LHCN-M2 (cell line): ENCODE results near the gene PPP6R1. TPM values are rescaled to one million over a fixed set of nuclear protein-coding genes. Genes with fewer than 3 reads are reported as not detected.
A peak's percentile ranks its signal among the peaks of the same experiment; 100 is the strongest.

Source experiments
- DNase-seq: peaks from one replicate; pipeline ENCODE4 v3.0.0-alpha.2; 2012; ENCODE audit warnings: low read depth
- total RNA-seq: library from RNA; depleted of rRNA; stranded (reverse); fragments of >200 nt; gene quantifications from 2 replicates; pipeline ENCODE4 v1.2.3, GENCODE V29; 2014

Gene PPP6R1
- total RNA-seq, 1 experiment from 2014 or later: 61.4 TPM

DNA sequence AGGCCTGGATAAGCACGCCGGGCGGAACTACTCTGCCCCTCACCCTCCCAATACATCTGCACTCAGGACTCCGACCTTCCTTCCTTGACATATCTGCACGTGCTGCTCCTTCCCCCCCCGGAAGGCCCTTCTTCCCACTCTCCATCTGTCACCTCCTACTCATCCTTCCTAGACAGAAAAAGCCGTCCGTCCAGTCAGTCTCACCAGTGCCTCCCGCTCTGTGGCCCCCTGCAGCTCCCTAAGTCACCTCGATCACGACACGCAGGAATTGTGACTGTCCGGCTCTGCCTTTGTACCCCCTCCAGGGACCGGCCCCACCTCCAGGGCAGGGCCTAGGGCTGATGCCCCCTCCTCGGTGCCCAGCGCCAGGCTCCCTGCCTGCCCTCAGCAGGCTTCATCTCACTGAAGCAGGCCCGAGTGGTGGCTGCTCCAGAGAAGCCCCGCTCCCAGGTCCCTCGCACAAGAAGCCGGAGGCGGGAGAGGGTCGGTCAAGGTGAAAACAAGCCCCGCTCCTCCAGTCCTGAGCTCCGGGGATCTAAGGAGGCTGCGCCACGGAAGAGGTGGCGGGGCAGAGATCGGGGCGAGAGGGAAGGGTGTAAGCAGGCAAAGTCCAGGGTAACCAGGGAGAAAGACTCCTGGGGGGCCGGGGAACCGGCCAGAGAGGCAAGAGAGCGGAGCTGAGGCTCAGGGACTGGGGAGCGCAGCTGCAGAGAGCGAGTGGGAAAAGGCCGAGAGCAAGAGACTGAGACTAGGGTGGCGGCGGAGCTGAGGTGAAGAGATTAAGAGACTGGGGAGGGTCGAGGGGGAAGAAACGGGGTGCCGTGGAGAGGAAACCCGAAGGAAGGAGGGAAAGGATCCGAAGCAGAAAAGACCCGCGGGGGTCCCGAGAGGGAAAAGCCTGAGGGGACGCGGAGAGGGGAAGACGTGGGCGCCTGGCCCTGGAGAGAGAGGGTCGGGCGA lies 1.1 kb downstream of the PPP6R1 start:
- peak; percentile 26 for DNase-seq

DNA sequence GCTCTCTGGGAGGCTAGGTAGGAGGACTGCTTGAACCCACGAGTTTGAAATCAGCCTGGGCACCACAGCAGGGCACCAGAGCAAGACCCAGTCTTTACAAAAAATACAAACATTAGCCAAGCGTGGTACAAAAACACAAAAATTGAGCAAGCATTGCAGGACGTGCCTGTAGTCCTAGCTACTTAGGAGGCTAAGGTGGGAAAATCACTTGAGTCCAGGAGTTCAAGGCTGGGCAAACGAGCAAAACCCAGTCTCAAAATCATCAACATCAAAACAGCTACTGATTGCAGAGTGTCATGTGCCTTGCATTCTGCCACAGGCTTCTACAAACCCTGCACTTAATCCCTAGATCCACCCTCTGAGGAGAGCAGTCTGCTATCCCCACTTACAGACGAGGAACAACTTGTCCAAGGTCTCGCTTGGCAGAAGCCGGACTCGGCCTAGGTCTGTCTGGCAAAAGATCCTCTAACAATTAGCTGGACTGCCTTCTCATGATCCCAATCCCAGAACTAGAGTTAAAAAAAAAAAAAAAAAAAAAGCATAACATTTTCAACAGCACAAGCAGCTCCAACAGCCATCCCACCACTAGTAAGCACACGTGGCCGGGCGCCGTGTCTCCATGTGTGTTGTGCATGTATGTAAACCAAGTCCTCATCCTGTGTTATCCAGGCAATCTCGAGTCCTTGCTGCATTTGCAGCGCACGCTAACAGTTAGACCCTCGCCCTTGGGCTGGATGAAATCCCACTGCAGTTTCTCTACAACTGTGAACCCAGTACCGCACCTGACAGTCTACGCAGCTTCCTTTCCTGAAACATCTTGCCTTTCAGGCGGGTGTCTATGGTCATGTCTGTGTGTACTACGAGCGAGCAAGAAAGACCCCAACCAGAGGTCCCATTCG lies 2.0 kb downstream of the PPP6R1 start:
- DNase-seq: no peak

DNA sequence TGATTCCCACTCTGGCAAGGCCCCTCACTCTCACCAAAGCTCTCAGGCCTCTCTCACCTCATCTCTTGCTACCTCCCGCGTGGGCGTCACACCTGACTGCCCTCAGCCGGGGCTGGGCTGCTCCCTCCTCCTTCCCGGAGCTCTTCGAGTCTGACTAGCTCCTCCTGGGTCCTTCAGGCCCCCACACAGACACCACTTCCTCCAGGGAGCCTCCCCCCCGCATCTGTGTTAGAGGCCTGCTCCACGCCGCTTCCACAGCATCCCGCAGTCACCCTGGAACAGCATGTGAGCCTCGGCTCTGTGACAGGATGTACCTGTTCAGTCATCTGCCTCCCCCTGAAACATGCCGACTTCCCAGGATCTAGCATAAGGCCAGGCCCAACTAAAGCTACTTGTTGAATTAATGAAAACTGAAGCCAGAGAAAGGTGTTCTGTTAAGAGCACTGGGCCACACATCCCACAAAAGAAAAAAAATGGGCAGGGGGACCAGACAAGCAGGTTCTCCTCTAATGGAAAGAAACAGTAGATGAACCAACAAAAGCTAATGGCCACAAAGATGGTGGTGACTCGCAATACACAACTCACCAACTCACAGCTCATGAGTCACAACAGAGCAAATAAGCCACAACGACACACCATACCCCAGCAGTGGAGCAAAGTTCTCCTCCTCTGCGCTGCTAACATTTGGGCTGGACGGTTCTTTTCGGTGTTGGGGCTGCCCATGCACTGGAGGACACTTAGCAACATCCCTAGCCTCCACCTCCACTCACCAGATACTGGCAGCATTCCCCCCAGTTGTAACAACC lies 3.0 kb downstream of the PPP6R1 start:
- peak; percentile 50 for DNase-seq

DNA sequence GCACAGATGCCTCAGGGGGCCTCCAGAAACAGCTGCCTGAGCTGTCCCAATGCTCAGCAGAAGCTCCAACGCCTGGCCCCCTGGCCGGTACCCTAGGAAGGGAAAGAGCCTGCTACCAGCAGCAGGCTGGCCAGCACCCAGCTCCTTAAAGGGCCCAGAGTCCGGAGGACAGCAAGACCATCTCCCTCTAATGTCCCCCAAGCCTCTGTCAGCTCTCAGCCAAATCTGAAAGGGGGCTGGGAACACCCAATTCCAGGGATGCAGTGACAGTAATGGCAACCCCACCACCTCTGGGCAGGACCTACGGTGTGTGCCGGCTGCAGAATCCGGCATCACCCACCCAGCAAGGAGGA lies 4.2 kb downstream of the PPP6R1 start:
- DNase-seq: no peak

DNA sequence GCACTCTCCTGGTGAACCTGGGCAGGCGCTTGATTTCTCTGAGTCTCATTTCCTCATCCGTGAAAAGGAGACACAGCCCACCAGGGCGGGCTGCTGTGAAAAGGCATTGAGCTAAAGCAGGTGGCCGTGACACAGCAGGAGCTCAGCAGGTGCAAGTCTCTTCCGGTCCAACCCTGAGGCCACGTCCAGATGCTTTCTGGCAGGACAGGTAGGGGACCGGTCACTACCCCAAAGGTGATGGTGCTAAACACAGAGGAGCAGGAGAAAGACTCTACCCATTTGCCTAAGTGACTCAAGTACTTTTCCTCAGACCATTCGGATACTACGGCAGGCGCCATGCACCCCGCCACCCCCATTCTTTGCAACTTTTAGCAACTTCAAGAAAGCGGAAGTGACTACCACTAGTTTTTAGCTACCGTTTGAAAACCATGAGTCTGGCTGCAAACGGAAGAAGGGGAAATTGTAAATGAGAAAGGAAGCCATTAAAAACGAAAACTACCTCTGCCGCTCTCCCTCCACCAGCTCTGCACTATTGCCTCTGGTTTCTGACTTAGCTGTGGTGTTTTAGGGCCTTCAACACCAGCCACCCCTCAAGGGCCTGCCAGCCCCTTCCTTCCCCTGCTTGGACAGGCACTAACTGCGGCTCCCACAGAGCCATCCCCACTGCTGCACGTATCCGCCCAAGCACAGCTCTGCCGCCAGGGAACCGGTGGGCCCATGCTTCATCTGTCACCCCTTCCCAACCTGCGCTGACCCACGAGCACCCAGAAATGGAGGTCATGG lies 4.8 kb downstream of the PPP6R1 start:
- no peak for DNase-seq

DNA sequence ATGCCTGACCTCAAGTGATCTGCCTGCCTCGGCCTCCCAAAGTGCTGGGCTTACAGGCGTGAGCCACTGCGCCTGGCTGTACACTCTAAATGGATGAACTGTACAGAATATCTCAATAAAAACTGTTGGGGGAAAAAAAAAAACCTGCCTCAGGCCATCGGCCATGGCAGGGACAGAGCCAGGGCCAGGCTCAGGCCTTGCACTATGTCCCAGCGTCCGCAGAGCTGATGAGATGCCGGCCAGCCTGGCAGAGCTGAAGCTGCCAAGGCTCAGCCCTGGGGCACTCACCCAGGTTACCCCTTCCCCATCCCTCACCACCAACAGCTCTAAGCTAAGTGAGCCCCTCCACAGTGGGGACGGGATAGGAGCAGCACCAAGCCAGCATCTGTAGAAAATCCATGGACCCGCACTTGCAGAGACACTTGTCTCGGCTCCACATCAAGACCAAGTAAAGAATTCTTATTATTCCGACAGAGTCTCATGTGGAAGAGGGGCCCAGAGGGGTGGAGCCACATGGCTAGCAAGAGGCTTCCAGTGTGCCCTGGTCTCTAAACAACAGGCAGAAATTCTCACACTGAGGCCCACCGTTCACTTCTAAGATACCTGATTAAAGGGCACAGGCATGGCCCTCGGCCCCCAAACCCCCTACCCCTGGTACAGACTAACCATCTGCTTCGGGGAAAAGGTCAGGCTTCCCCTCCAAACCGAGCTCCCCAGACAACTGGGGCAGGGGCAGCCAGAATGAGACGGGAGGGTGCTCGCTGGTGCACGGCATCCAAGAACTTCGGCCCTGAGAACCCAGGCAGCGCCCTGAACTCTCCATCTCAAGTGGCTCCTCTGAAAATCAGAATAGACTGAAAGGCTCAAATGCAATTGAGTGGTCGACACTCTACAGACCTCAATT lies 5.8 kb downstream of the PPP6R1 start:
- no peak for DNase-seq

DNA sequence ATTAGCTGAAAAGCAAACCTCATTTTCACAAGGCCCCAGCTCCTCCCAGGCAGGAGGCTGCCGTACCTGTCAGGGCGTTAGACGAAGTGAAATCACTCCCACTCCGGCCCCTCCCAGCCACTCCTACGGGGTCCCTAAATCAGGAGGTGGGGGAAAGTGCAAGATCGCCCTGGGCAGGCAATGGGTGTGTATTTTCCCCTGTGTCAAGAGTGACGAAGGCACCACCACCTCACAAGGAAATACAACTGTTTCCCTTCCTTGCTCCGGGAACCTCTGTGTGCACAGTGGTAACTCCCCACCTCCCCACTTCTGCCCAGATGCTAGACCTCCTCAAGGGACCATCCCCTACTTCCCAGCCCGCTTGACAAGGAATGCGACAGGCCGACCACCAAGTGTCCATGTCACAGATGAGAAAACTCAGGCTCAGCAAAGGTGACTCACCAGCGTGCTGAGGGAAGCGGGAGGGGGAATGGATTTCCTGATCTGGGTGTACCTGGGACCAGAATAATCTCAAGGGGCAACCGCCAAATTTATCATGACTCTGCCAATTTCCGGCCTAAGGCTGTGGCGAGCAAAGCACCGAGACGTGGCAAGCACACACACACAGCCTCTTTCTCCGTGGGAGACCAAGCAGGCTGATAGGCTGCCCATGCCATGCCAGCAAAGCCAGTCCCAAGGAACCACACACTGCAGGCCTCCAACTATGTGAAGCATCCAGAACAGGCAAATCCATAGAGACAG lies 7.3 kb downstream of the PPP6R1 start:
- no peak for DNase-seq

DNA sequence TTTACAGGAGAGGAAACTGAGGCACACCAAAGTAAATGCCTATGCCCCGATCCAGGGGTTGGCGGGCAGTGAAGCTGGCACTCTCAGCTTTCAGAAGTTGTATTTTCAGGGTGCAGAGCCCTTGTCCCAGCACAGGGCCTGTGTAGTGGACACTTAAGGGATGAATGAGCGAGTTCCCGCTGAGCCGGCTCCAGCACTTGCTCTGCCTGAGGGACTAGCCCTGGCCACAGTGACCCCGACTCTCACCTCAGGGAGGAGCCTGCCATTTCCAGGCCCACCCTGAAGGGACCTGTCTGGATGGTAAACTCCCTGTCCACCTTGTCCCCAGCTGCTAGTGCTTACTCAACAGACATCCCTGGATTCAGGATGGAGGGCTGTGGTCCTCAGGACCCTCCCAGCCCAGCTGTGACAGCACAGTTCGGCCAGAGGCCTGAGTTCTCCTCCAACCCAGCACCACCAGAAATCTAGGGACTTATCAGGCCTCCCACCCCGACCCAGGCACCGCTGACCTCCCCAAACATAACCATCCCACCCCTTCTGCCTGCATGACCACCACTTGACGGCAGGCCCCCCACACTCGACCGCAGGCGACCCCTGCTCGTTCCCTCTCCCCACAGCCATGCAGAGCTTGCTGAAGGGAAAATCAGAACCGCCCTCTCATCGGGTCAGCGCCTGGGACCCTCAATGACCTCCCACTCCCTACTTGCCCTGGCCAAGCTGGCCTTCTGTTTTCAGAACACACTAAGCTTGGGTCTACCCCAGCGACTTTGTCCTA lies 8.4 kb downstream of the PPP6R1 start:
- no peak for DNase-seq

DNA sequence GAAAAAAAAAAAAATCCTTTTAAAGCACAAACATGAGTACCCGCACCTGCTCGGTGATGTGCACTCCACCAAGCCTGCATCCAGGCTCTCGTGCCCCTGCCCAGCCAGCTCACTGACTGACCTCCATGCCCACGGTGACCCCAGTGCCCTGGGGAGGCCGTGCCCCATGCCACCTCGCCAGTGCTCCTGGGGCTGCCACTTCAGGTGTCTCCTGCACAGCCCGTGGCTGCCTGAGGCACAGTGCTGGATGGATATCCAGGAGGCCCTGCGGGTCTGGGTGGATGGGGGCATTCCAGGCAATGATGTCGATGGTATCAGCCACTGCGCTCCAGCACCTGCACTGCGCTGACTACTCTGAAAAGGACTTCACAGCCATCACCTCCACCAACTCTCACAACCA lies 9.0 kb downstream of the PPP6R1 start:
- no peak for DNase-seq

DNA sequence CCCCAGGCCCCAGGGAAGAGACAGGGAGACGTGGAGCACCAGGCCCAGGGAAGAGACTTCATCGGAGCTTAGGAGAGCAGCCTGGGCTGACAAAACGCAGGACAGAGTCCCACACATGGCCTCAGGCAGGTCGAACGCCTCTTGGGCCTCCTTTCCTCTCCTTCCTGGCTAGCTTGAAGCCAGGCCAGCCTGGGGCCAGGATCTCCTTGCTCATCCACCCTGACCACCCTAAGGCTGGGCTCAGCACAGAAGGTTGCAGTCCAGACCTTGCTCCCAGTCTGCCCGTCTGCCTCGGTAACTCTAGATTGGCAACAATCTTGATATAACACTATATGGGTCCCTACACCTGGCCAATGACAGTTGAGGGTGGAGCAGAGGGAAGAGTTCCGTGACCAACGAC lies 10.1 kb downstream of the PPP6R1 start:
- no peak for DNase-seq

DNA sequence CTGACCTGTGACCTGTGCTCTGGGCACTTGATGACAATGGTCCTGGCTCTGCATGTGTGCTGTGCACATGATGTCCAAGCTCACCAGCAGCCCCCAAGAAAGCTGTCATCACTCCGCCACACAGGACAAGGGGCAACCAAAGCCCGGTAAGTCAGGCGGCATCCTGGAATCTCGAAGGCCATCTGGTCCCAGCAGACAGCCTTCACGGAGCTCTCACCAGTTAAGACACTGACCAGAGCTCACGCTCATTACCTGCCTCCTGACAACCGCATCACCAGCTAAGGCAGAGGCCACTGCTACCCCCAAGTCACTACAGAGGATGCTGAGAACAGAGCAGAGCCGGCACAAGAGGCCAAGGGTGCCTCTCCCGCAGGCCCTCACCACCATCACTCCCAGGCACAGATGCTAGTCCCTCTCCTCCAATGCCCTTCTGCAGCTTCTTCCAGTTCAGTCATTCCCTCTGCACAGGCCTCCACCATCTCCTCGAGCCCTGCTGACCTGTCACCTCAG lies 10.6 kb downstream of the PPP6R1 start:
- no peak for DNase-seq

DNA sequence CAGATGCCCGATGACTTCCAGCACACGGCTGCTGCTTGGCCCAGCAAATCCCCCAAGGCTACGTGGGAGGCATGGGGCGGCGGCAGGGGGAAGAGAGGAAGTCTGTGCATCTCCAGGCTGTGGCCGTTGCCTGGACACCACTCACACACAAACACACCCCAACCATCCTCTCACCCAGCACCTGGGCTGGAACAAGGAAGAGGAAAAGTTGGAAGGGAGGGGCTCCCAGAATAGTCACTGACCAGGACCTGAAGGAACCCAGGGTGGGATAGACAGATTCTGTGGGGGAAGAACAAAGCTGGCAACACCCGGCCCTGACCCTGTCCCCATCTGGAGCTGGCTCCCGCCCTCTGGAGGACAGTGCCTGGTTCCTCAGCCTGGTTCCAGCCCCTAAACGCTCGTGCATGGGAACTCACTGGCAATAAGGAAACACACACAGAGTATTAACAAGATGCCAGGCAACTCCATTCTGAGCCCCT lies 11.2 kb downstream of the PPP6R1 start:
- DNase-seq: no peak

DNA sequence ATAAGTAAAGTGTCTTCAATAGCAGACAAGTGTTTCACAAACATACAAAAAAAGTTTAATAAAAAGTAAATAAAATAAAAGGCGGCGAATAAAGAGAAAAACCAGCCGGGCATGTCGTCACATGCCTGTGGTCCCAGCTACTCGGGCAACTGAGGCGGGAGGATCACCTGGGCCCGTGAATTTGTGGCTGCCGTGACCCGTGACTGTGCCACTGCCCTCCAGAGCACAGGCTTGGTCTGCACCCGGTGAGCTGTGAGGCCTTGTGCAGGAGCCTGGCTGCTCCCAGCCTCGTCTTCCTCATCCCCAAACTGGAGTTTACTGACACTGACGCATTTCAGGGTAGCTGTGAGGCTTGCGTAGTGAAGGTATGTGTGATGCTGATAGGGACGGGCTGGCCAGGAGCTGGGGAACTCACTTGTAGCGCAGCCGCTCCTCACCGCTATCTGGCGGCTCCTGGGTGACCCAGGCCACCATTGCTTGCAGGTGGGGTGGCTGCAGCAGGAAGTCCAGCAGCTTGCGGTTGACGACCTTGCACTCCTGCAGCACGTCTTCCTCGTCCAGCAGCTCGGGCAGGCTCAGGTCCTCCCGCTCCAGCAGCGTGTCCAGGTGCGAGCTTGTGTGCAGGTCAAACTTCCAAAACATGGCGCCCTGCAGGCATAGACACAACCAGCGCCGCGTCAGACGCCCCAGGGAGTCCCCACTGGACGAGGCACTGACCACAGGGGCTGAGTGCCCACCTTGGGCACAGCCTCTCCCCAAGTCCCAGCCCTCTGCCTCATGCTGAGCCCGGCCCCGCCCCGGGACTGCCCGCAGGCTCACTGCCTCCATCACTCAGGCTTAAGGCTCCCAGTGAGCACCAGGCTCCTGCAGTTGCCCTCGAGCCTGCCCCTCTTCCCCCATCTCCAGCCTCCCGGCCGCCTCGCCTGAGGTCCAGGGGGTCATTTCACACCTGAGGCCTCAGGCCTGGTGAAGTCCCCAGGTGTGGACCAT lies 12.1 kb downstream of the PPP6R1 start:
- DNase-seq: no peak

DNA sequence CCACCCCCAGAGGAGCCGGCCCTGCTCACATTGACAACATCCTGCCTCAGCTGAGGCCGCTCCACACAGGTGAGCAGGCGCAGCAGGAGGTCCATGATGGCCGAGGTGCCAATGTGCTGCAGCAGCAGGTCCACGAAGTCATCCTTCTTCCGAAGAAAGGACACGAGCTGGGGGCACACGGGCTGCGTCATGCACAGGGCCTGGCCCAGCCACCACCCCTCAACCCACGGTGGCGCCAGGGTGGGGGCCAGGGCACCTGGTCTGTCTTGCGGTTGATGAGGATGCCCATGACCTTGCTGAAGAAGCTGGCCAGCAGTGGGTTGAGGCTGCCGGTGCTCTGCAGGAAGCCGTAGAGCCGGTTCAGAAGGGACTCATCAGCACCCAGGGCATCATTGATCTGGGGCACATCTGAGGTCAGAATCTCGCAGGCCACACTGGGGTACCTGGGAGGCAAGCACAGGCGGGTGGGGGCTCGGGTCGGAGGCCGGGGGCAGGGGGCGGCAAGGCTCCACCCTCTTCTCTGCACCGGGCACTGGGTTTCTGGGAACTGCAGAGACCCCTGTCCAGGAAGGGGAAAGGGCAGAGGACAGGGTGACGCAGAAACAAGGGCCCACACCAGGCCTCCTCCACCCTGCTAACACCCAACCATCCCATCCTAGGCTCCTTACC lies 13.4 kb downstream of the PPP6R1 start:
- no peak for DNase-seq

DNA sequence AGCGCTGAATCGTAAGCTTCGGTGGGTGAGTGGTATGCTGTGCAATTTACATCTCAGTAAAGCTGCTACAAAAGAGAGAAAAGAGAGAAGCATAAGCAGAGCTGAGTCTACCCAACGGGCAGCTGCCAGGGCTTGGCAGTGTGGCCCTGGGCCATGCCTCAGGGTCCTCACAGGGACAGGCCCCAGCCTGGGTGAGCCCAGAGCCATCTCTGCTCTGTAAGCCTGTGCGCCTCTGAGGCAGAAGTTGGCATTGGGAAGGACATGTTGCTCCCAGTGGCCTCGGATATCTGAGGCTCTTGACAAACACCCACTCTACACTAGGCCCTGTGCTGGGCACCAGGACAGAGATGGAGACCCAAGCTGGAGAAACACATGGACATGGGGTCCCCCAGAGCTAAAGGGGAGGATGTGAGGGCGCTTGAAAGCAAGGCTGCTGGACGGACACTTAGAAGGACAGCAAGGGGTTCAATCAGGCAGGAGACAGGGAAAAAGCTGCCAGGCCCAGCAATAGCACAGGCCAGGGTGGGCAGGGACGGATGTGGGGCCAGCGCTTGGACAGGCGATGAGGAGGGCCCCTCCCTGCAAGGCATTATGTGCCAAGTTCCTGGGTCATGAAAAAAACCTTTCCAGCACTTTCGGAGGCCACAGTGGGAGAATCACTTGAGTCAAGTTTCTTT lies 14.7 kb downstream of the PPP6R1 start:
- DNase-seq: no peak

DNA sequence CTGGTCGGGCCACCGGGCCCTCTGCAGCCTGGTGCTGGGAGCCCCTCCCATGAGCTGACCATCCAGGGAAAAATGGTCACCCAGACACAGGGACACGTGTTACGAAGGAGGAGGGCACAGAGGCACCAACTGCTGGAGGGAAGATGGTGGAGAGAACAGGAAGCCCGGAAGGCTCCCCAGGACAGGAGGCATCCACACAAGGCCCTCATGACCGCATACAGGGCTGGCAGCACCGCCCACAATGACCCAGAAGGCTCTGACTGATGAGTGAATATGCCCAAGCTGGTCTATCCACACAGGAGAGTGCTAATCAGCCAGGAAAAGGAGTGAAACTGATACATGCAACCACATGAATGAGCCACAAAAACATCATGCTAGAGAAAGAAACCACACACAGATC lies 16.3 kb downstream of the PPP6R1 start:
- DNase-seq: peak; percentile 46
